ENCODE data around the gene TMEM245. TPM values are rescaled to one million over a fixed set of nuclear protein-coding genes. Genes with fewer than 3 reads are reported as not detected.
A peak's percentile ranks its signal among the peaks of the same experiment; 100 is the strongest.

Gene TMEM245
- total and polyA plus RNA-seq, 2 donors (not counting 3 experiments of a cell fraction or from before 2014, with no cell fraction given): 44.2 to 48.0 TPM

DNA sequence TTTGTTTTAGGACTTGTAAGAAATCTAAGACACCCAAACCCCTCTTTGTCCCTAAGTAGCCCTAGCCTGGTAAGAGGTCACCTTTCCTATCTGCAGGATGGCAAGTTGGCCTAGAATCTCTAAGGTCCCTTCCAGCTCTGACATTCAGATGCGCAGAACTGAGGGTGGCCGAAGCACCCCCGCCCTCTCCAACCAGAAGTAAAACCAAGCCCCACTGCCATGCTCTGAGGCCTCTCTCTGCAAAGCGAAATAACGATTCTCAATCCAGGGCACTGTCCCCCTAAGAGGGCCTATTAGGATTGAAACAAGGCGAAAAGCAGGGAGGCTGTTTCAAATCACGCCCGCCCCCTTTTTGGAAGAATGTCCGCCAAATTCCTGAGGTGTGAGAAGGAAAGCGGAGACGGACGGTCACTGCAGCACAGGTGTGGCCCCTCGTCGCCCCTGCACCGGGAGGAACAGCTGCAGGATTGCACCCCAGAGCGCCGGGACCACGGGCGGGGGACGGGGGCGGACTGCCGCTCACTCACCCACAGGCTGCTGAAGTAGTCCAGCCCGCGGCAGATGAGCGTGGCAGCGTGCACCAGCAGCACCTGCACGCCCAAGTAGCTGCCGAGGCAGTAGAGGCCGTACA is 824 bp downstream of the TMEM245 start:
- dilution Hi-C loops (cut with MboI; ENCODE audit: extremely low pct_ligation_motif_present, low sequenced_read_pairs) (no loop called here), intact Hi-C loops (cut with micrococcal nuclease) (loop anchor here (1.0 to 10.0 kb wide), 3 partner anchors 9 to 1634 kb away; partner anchors contain the start of genes CTNNAL1 and KLF4)
- H3K9ac ChIP-seq (replicated peaks; ENCODE audit: extremely low read depth, insufficient read depth, low read length): peak overlapping the region; percentile 83
- H3K4me1 ChIP-seq (ENCODE audit: control insufficient read depth, extremely low read depth, insufficient read depth, low read length): peaks cover 16% of the 10 kb centered on the region
- H3K27ac ChIP-seq (ENCODE audit: insufficient read depth, low read depth, low read length): no peak overlapping the region
- ChIA-PET POLR2A (interaction anchor here (0.6 to 2.4 kb wide), 2 partner anchors 8 to 10 kb away, joined by 4 to 8 read pairs; no protein-coding TSS in a partner anchor), CTCF (interaction anchor here (1.2 to 2.9 kb wide), 8 partner anchors 9 to 165 kb away, joined by 3 to 16 read pairs (median 8); no protein-coding TSS in a partner anchor)
- H3K4me2 ChIP-seq (ENCODE audit: insufficient read depth, low read length): peak overlapping the region; percentile 72
- no peaks in the 10 kb centered on the region for H3K36me3 ChIP-seq (ENCODE audit: control insufficient read depth in 2 of 2, extremely low read depth in 1 of 2, insufficient read depth in 2 of 2, low read length in 2 of 2)
- H2AFZ ChIP-seq (ENCODE audit: low read depth, low read length): no peak overlapping the region
- H4K20me1 ChIP-seq (replicated peaks; ENCODE audit: control insufficient read depth, extremely low read depth, insufficient read depth, low read length): no peaks in the 10 kb centered on the region
- TF ChIP-seq EZH2 (IDR thresholded peaks at IDR 0.05; ENCODE audit: borderline replicate concordance, low read depth, low read length, severe bottlenecking) (no peak), GATA2 (IDR thresholded peaks at IDR 0.05; ENCODE audit: insufficient read depth, insufficient read length, low read depth, low read length) (no peak), MYC (IDR thresholded peaks at IDR 0.05; ENCODE audit: low read depth, low read length) (no peak), POLR2AphosphoS5 (IDR thresholded peaks at IDR 0.05; ENCODE audit: insufficient read depth, low read depth, low read length) (no peak), FOS (IDR thresholded peaks at IDR 0.05; ENCODE audit: borderline replicate concordance, insufficient read depth, low read length) (no peak)
- FAIRE-seq: no peak
- no TSS peak for BruUV-seq (replicated peaks)
- no peaks in the 10 kb centered on the region for H3K27me3 ChIP-seq (ENCODE audit: control insufficient read depth in 2 of 2, insufficient read depth in 2 of 2, low read length in 2 of 2)
- H3K9me3 ChIP-seq (replicated peaks; ENCODE audit: control insufficient read depth, insufficient read depth, low read length): no peaks in the 10 kb centered on the region
- H3K9me1 ChIP-seq (replicated peaks; ENCODE audit: control insufficient read depth, extremely low read depth, insufficient read depth, low read length): no peaks in the 10 kb centered on the region
- H3K4me3 ChIP-seq (replicated peaks in 1 of 3; ENCODE audit: insufficient read depth in 1 of 3, low read depth in 1 of 3, low read length in 3 of 3): peak overlapping the region; percentile 61 to 75 (median 74)
- H3K79me2 ChIP-seq (ENCODE audit: control insufficient read depth, insufficient read depth, low read length): peaks cover 56% of the 10 kb centered on the region
- peak; percentile 41 for DNase-seq (ENCODE audit: low read depth, low spot score)
